Keratinocyte (primary cell): ENCODE measurements around the gene IFT22. TPM values are rescaled to one million over a fixed set of nuclear protein-coding genes. Genes with fewer than 3 reads are reported as not detected.
"Not testable (repeated sequence)": the region's sequence is repeated elsewhere in the genome, so short reads cannot be mapped to it uniquely, and the experiment has no call there.

ENCODE experiments used
- DNase-seq: peaks from one replicate; pipeline ENCODE4 v3.0.0-alpha.2; 2011; ENCODE audit warnings: low read depth, missing footprints, low spot score
- FAIRE-seq: peaks from 2 replicates; lab custom pipeline; 2011; peaks lifted over from hg19 to GRCh38; lab: Jason Lieb, UNC
- H2AFZ ChIP-seq: 2 replicates; pipeline ENCODE4 v1.6.0; 2012; ENCODE audit warnings: low read length, control low read depth, inconsistent platforms; ENCODE audit not compliant: control insufficient read depth
- H3K27ac ChIP-seq: 2 replicates; pipeline ENCODE4 v1.5.1; 2011; ENCODE audit warnings: low read length; ENCODE audit not compliant: control insufficient read depth, insufficient read depth
- H3K27me3 ChIP-seq: 3 replicates; pipeline ENCODE4 v1.6.0; 2011; ENCODE audit warnings: low read length; ENCODE audit not compliant: control insufficient read depth, insufficient read depth; ENCODE audit errors: extremely low read depth
- H3K36me3 ChIP-seq, 2 experiments: 2 replicates in 1 of 2; 3 replicates in 1 of 2; pipeline ENCODE4 v1.5.1; 2011; ENCODE audit warnings: low read length in 2 of 2, mild to moderate bottlenecking in 1 of 2; ENCODE audit not compliant: control insufficient read depth in 2 of 2, insufficient read depth in 2 of 2; ENCODE audit errors: extremely low read depth in 1 of 2
- H3K4me1 ChIP-seq: 3 replicates; pipeline ENCODE4 v1.5.1; 2011; ENCODE audit warnings: low read length; ENCODE audit not compliant: control insufficient read depth, insufficient read depth; ENCODE audit errors: extremely low read depth
- H3K4me2 ChIP-seq: 3 replicates; pipeline ENCODE4 v1.6.0; 2011; ENCODE audit warnings: low read depth, low read length; ENCODE audit not compliant: control insufficient read depth, insufficient read depth; ENCODE audit errors: extremely low read depth
- H3K4me3 ChIP-seq, 3 experiments: fragments of 200-600 bp in 1 of 3; sonication (generic) in 1 of 3; 2 replicates in 2 of 3; 3 replicates in 1 of 3; pipeline ENCODE4 v1.5.1; 2011 to 2016; ENCODE audit warnings: low read length in 3 of 3, mild to moderate bottlenecking in 3 of 3, control low read depth in 2 of 3, inconsistent platforms in 1 of 3, low read depth in 1 of 3, mixed read lengths in 1 of 3, mixed run types in 1 of 3, moderate library complexity in 1 of 3; ENCODE audit not compliant: control insufficient read depth in 2 of 3, insufficient read depth in 2 of 3; ENCODE audit errors: extremely low read depth in 1 of 3
- H3K79me2 ChIP-seq: 2 replicates; pipeline ENCODE4 v1.6.0; 2012; ENCODE audit warnings: low read length; ENCODE audit not compliant: control insufficient read depth, insufficient read depth
- H3K9ac ChIP-seq: 3 replicates; pipeline ENCODE4 v1.6.0; 2011; ENCODE audit warnings: low read length; ENCODE audit not compliant: control insufficient read depth, insufficient read depth; ENCODE audit errors: extremely low read depth
- H3K9me1 ChIP-seq: 3 replicates; pipeline ENCODE4 v1.6.0; 2011; ENCODE audit warnings: low read length; ENCODE audit not compliant: control insufficient read depth, insufficient read depth; ENCODE audit errors: extremely low read depth
- H3K9me3 ChIP-seq: 2 replicates; pipeline ENCODE4 v1.5.1; 2012; ENCODE audit warnings: low read depth, low read length; ENCODE audit not compliant: control insufficient read depth
- H4K20me1 ChIP-seq: 3 replicates; pipeline ENCODE4 v1.6.0; 2011; ENCODE audit warnings: low read length; ENCODE audit not compliant: control insufficient read depth, insufficient read depth; ENCODE audit errors: extremely low read depth
- EZH2 ChIP-seq: IDR thresholded peaks from one replicate; pipeline ENCODE4 v1.6.1; 2012; ENCODE audit warnings: inconsistent platforms, mild to moderate bottlenecking, low read length, moderate library complexity
- dilution Hi-C: fragments of 300-500 bp; cut with MboI; formaldehyde crosslinking; loops from one replicate; pipeline ENCODE4 v1.7.0; 2020; ENCODE audit warnings: low sequenced_read_pairs; ENCODE audit not compliant: extremely low pct_ligation_motif_present
- polyA plus RNA-seq, 5 experiments: library from polyadenylated mRNA; depleted of rRNA in 3 of 5; stranded (reverse) in 3 of 5; stranded (forward) in 1 of 5; unstranded in 1 of 5; fragments of >200 nt; gene quantifications; 1 replicate in 1 of 5; 2 replicates in 3 of 5; 3 replicates in 1 of 5; pipeline versions ENCODE4 v1.2.1 to v1.2.3, GENCODE V29; 2011 to 2012; ENCODE audit warnings: missing spikeins in 2 of 5, low read depth in 1 of 5, low replicate concordance in 1 of 5
- TF ChIP-seq, protein P1 (sequence below), 3 experiments: IDR thresholded peaks in 1 of 3; conservative IDR thresholded peaks in 1 of 3; optimal IDR thresholded peaks in 1 of 3; 2 replicates in 2 of 3; 3 replicates in 1 of 3; pipeline versions ENCODE3 to v1.5.1; 2011; ENCODE audit warnings: low read length in 3 of 3, mild to moderate bottlenecking in 3 of 3, moderate library complexity in 2 of 3, control low read depth in 1 of 3, inconsistent platforms in 1 of 3; ENCODE audit not compliant: insufficient read depth in 2 of 3; ENCODE audit errors: extremely low read depth in 1 of 3

The IFT22 gene
- polyA plus RNA-seq, 1 donor (not counting 4 experiments of a cell fraction or from before 2014, with no cell fraction given), result 29.4 TPM

DNA sequence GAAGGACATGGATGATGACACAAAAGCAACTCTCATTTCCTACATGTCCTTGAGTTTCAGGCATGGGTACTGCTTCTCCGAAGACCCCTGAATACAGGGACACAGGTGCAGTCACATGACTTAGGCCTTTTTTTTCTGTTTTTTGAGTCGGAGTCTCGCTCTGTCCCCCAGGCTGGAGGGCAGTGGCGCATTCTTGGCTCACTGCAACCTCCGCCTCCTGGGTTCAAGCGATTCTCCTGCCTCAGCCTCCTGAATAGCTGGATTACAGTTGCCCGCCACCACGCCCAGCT lies 26.8 kb downstream of the IFT22 start:
- Histone ChIP-seq H4K20me1 (no peaks in the 10 kb centered on the region), H3K79me2 (no peaks in the 10 kb centered on the region), H3K9me3 (no peaks in the 10 kb centered on the region), H3K9me1 (no peaks in the 10 kb centered on the region), H2AFZ (no peak overlapping the region), H3K36me3 (no peaks in the 10 kb centered on the region), H3K4me2 (no peak overlapping the region), H3K4me1 (no peaks in the 10 kb centered on the region), H3K27ac (no peak overlapping the region), H3K9ac (no peak overlapping the region), H3K27me3 (peaks cover 12% of the 10 kb centered on the region), H3K4me3 (no peak overlapping the region)
- dilution Hi-C loops, result no loop called here
- TF ChIP-seq EZH2, result no peak
- TF ChIP-seq, protein P1, sequence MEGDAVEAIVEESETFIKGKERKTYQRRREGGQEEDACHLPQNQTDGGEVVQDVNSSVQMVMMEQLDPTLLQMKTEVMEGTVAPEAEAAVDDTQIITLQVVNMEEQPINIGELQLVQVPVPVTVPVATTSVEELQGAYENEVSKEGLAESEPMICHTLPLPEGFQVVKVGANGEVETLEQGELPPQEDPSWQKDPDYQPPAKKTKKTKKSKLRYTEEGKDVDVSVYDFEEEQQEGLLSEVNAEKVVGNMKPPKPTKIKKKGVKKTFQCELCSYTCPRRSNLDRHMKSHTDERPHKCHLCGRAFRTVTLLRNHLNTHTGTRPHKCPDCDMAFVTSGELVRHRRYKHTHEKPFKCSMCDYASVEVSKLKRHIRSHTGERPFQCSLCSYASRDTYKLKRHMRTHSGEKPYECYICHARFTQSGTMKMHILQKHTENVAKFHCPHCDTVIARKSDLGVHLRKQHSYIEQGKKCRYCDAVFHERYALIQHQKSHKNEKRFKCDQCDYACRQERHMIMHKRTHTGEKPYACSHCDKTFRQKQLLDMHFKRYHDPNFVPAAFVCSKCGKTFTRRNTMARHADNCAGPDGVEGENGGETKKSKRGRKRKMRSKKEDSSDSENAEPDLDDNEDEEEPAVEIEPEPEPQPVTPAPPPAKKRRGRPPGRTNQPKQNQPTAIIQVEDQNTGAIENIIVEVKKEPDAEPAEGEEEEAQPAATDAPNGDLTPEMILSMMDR (optimal IDR thresholded peaks at IDR 0.05 in 1 of 3, IDR thresholded peaks at IDR 0.05 in 1 of 3, conservative IDR thresholded peaks at IDR 0.05 in 1 of 3; ENCODE audit: extremely low read depth in 1 of 3, insufficient read depth in 2 of 3, low read length in 3 of 3), result no peak
- DNase-seq (no peak), FAIRE-seq (no peak)

DNA sequence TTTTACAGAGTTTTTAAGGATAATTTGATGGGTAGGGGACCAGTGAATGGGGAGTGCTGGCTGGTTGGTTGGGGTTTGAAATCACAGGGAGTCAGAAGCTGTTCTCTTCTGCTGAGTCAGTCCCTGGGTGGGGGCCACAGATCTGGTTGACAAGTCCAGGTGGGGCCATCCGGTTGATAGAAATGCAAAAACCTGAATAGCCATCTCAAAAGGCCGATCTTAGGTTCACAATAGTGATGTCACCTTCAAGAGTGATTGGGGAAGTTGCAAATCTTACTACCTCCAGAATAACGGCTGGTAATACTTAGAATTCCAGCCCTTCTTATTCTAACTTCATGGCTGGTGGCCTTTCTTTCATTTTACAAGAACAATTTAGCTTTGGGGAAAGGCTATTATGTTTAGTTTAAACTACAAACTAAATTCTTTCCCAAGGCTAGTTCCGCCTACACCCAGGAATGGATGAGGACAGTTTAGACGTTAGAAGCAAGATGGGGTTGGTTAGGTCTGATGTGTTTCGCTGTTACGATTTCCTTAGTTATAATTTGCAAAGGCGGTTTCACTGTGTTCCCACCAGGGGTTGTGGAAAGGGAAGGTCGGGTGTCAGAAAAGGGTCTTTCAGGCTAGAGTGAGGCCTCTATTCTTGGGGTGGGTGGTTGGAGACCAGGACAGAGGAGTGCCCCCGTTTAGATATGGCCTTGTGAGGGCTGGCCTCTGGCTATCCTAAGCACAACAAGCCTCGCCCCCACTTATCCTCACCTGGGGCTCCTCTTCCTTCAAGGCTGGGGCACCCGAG lies 27.4 kb downstream of the IFT22 start:
- H3K36me3 ChIP-seq, result no peaks in the 10 kb centered on the region
- H3K79me2 ChIP-seq, result no peaks in the 10 kb centered on the region
- dilution Hi-C loops, result no loop called here
- no peak overlapping the region for H3K4me3 ChIP-seq
- DNase-seq, result no peak
- H4K20me1 ChIP-seq, result no peaks in the 10 kb centered on the region
- H3K27me3 ChIP-seq, result peaks cover 9% of the 10 kb centered on the region
- no peak overlapping the region for H2AFZ ChIP-seq
- FAIRE-seq, result no peak
- H3K9ac ChIP-seq, result no peak overlapping the region
- H3K27ac ChIP-seq, result no peak overlapping the region
- H3K4me1 ChIP-seq, result no peaks in the 10 kb centered on the region
- no peaks in the 10 kb centered on the region for H3K9me3 ChIP-seq
- H3K9me1 ChIP-seq, result no peaks in the 10 kb centered on the region
- TF ChIP-seq, protein P1 (optimal IDR thresholded peaks at IDR 0.05 in 1 of 3, IDR thresholded peaks at IDR 0.05 in 1 of 3, conservative IDR thresholded peaks at IDR 0.05 in 1 of 3; ENCODE audit: extremely low read depth in 1 of 3, insufficient read depth in 2 of 3, low read length in 3 of 3), result no peak
- TF ChIP-seq EZH2, result no peak
- no peak overlapping the region for H3K4me2 ChIP-seq

DNA sequence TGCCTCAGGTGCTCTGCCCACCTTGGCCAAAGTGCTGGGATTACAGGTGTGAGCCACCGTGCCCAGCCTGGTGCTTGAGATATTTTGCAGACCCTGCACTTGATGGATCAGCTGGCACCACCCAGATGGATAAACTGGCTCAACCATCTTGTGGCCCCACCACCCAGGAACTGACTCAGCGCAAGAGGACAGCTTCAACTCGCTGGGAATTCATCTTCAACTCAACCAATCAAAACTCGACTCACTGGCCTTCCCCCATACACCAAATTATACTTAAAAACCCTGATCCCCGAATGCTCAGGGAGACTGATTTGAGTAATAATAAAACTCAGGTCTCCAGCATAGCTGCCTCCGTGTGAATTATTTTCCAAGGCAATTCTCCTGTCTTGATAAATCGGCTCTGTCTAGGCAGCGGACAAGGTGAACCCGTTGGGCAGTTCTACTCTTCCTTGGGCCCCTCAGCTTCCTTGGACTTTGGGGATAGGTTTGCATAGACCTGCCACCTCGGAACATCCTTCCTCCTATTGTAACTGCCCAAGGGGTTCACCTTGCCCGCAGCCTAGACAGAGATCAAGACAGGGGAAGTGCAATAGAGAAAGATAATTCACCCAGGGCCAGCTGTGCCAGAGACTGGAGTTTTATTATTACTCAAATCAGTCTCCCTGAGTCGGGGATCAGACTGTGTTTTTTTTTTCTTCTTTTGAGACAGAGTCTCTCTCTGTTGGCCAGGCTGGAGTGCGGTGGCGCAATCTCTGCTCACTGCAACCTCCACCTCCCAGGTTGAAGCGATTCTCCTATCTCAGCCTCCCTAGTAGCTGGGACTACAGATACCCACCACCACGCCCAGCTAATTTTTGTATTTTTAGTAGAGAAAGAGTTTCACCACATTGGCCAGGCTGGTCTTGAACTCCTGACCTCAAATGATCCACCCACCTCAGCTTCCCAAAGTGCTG lies 28.3 kb downstream of the IFT22 start:
- H3K9ac ChIP-seq, H3K4me1 ChIP-seq, H3K4me3 ChIP-seq, FAIRE-seq, H3K9me3 ChIP-seq, H3K27me3 ChIP-seq, H3K4me2 ChIP-seq, H3K9me1 ChIP-seq, H3K27ac ChIP-seq, H4K20me1 ChIP-seq, dilution Hi-C loops, H3K79me2 ChIP-seq, H3K36me3 ChIP-seq, H2AFZ ChIP-seq, DNase-seq: not testable (repeated sequence)
